Panc1 (cell line): Measurements from ENCODE around the gene RNU6-7. TPM values are rescaled to one million over a fixed set of nuclear protein-coding genes. Genes with fewer than 3 reads are reported as not detected.

ENCODE experiments used
- ATAC-seq: fragments of 200-7000 bp; cut with Tn5 transposase; 2 replicates; pipeline ENCODE4 v1.9.1; 2020; ENCODE audit warnings: mild to moderate bottlenecking, moderate library complexity
- BruUV-seq: library from RNA; stranded (reverse); fragments of 400-500 nt; replicated peaks from 2 replicates; lab custom pipeline; 2021; lab: Mats Ljungman, UMichigan
- CTCF ChIA-PET: fragments of 300-600 bp; sonication (Branson Sonifier 250); formaldehyde crosslinking; loops from one replicate; lab custom pipeline; 2022; ENCODE audit warnings: antibody characterized with exemption; lab: Charles Lee
- POLR2A ChIA-PET: fragments of 300-600 bp; sonication (Branson Sonifier 250); formaldehyde crosslinking; loops from one replicate; lab custom pipeline; 2022; ENCODE audit warnings: antibody characterized with exemption; lab: Charles Lee
- DNase-seq: peaks from one replicate; pipeline ENCODE4 v3.0.0-alpha.2; 2010; ENCODE audit warnings: low read depth, low spot score
- H3K27ac ChIP-seq: 2 replicates; pipeline ENCODE4 v1.5.1; 2011; ENCODE audit warnings: mild to moderate bottlenecking, low read length, inconsistent platforms
- H3K27me3 ChIP-seq: fragments of 200-500 bp; sonication (Bioruptor generic); 2 replicates; pipeline ENCODE4 v1.6.0; 2014; ENCODE audit warnings: low read length, inconsistent platforms; ENCODE audit not compliant: control insufficient read depth, insufficient read depth
- H3K36me3 ChIP-seq: fragments of 200-500 bp; sonication (Bioruptor generic); 2 replicates; pipeline ENCODE4 v1.5.1; 2014; ENCODE audit warnings: inconsistent platforms, mild to moderate bottlenecking, low read length, moderate library complexity; ENCODE audit not compliant: control insufficient read depth, insufficient read depth
- H3K4me1 ChIP-seq: 2 replicates; pipeline ENCODE4 v1.5.1; 2011; ENCODE audit warnings: inconsistent platforms, mild to moderate bottlenecking, low read length, moderate library complexity; ENCODE audit not compliant: control insufficient read depth, insufficient read depth
- H3K4me3 ChIP-seq, 2 experiments: 2 replicates each; pipeline ENCODE4 v1.5.1; 2011 to 2012; ENCODE audit warnings: low read depth in 2 of 2, low read length in 2 of 2, mild to moderate bottlenecking in 2 of 2, inconsistent platforms in 1 of 2, moderate library complexity in 1 of 2
- H3K9me3 ChIP-seq: fragments of 200-500 bp; sonication (Bioruptor generic); 2 replicates; pipeline ENCODE4 v1.5.1; 2014; ENCODE audit warnings: low read depth, mild to moderate bottlenecking, inconsistent platforms, low read length, moderate library complexity; ENCODE audit not compliant: control insufficient read depth, insufficient read depth
- CTCF ChIP-seq: fragments of 450-650 bp; IDR thresholded peaks from 2 replicates; pipeline ENCODE4 v1.5.1; 2017; ENCODE audit warnings: mild to moderate bottlenecking
- POLR2AphosphoS5 ChIP-seq: IDR thresholded peaks from 2 replicates; pipeline ENCODE4 v1.6.1; 2012; ENCODE audit warnings: mild to moderate bottlenecking, low read depth, low read length, moderate library complexity
- REST ChIP-seq, 2 experiments: IDR thresholded peaks; 2 replicates each; pipeline ENCODE4 v1.6.1; 2011 to 2012; ENCODE audit warnings: low read depth in 2 of 2, control low read depth in 1 of 2, low read length in 1 of 2, mild to moderate bottlenecking in 1 of 2, moderate library complexity in 1 of 2; ENCODE audit not compliant: insufficient read depth in 1 of 2
- SIN3A ChIP-seq: IDR thresholded peaks from 2 replicates; pipeline ENCODE4 v1.6.1; 2012; ENCODE audit warnings: low read depth, mild to moderate bottlenecking, low read length, moderate library complexity, borderline replicate concordance; ENCODE audit not compliant: insufficient read depth
- TCF7L2 ChIP-seq: IDR thresholded peaks from 2 replicates; pipeline ENCODE4 v1.6.1; 2011; ENCODE audit warnings: mild to moderate bottlenecking, low read depth, low read length, inconsistent platforms
- in situ Hi-C: cut with HindIII; loops from 2 replicates; pipeline ENCODE4 v1.10.0; 2016; ENCODE audit warnings: low sequenced_read_pairs, low pct_unique_long_range_greater_than_20kb
- intact Hi-C: fragments of 100-400 bp; cut with micrococcal nuclease; formaldehyde crosslinking; loops from one replicate; pipeline ENCODE4 v1.10.0; 2022; ENCODE audit not compliant: unreplicated experiment
- total RNA-seq: library from RNA; stranded (reverse); gene quantifications from one replicate; pipeline ENCODE4 v1.2.1, GENCODE V29; 2021; ENCODE audit not compliant: unreplicated experiment

Gene RNU6-7
- total RNA-seq, 1 experiment from 2014 or later = not detected

- ChIA-PET CTCF (no interaction called here), POLR2A (no interaction called here)
- intact Hi-C loops = no loop called here
- Histone ChIP-seq H3K27me3 (no peaks in the 10 kb centered on the region; the same call in 1 of the 2 replicates), H3K4me1 (no peaks in the 10 kb centered on the region), H3K27ac (no peak overlapping the region), H3K36me3 (no peaks in the 10 kb centered on the region), H3K4me3 (no peak overlapping the region), H3K9me3 (no peaks in the 10 kb centered on the region)
- in situ Hi-C loops = no loop called here
- no peak for TF ChIP-seq POLR2AphosphoS5
- TF ChIP-seq TCF7L2 = no peak
- no peak for TF ChIP-seq CTCF
- no peak for TF ChIP-seq SIN3A
- no peak for TF ChIP-seq REST (IDR thresholded peaks at IDR 0.05; ENCODE audit: insufficient read depth in 1 of 2, low read depth in 2 of 2, low read length in 1 of 2)
- DNase-seq (no peak), ATAC-seq (no peak)
- BruUV-seq = no TSS peak
Observed at GRCh38 chr14:32192712-32193373, 9.0 kb upstream of the RNU6-7 start.

- Histone ChIP-seq H3K27ac (no peak overlapping the region), H3K4me1 (no peaks in the 10 kb centered on the region), H3K9me3 (no peaks in the 10 kb centered on the region), H3K27me3 (no peaks in the 10 kb centered on the region; the same call in 1 of the 2 replicates), H3K36me3 (no peaks in the 10 kb centered on the region), H3K4me3 (no peak overlapping the region)
- in situ Hi-C loops (no loop called here), intact Hi-C loops (no loop called here)
- no TSS peak for BruUV-seq
- TF ChIP-seq POLR2AphosphoS5 = no peak
- no peak for TF ChIP-seq SIN3A
- no peak for TF ChIP-seq CTCF
- DNase-seq (no peak), ATAC-seq (no peak)
- ChIA-PET CTCF (no interaction called here), POLR2A (no interaction called here)
Observed at GRCh38 chr14:32193532-32193931, 8.3 kb upstream of the RNU6-7 start.
